Uterine smooth muscle cell (primary cell): ENCODE results near the gene CXCL13. TPM values are rescaled to one million over a fixed set of nuclear protein-coding genes. Genes with fewer than 3 reads are reported as not detected.

Source experiments
- total RNA-seq: library from RNA; depleted of rRNA; stranded (reverse); fragments of >200 nt; gene quantifications from 2 replicates; pipeline ENCODE4 v1.2.3, GENCODE V29; 2014

CXCL13 gene, protein sequence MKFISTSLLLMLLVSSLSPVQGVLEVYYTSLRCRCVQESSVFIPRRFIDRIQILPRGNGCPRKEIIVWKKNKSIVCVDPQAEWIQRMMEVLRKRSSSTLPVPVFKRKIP
- total RNA-seq = not detected in 2 replicates

DNA sequence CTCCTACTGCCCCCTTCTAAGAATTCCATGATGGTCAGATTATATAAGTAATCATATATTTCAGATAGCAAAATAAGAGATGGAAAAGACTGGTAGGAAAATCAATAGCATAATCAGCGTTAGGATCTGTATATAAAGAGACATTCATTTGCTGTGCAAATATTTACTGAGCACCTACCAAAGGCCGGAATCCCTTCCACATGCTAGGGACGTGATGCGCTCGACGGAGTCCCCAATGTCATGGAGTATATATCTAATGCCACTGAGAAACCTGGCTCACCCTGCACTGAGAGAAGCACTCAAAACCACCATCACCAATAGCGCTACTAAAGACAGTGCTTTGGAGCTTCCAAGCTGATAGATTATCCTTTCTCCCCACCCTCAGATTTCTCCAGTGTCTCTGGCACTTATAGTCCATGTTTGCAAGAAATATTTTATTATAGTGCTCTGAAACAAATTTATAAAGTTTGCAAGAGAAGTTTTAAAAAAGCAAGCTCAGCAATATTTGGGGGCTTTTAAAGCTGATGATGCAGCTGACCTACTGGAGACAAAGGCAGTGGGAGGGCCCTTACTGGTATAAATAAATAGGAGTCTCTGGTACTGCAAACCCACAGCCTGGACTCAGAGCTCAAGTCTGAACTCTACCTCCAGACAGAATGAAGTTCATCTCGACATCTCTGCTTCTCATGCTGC is at the start of gene CXCL13:
TSS of gene CXCL13 (plus strand) at position 611 of the 693 bp plus-strand sequence. CDS start at position 657, 46 bp downstream.

Other genes starting within 250 kb of the CXCL13 start
- gene CNOT6L, start 213.5 kb downstream of the CXCL13 start, total RNA-seq = 13.1 and 15.6 TPM in 2 replicates